H1 (cell line): ENCODE data around the gene EXTL1. TPM values are rescaled to one million over a fixed set of nuclear protein-coding genes. Genes with fewer than 3 reads are reported as not detected.

ENCODE experiments used
- CTCF ChIP-seq, 3 experiments: IDR thresholded peaks; 1 replicate in 2 of 3; 2 replicates in 1 of 3; pipeline versions ENCODE4 v1.5.1 to v1.6.1; 2011; ENCODE audit warnings: low read length in 3 of 3, mild to moderate bottlenecking in 3 of 3, inconsistent platforms in 2 of 3, low read depth in 1 of 3, moderate library complexity in 1 of 3; ENCODE audit not compliant: insufficient read depth in 1 of 3; ENCODE audit errors: control extremely low read depth in 1 of 3
- RBBP5 ChIP-seq: IDR thresholded peaks from 2 replicates; pipeline ENCODE4 v1.7.1; 2012; ENCODE audit warnings: low read depth, mild to moderate bottlenecking, inconsistent platforms, low read length, moderate library complexity, borderline replicate concordance
- polyA plus RNA-seq, 7 experiments: library from polyadenylated mRNA; depleted of rRNA in 3 of 7; stranded (reverse) in 5 of 7; unstranded in 2 of 7; fragments of >200 nt in 5 of 7; fragments of 200-250 nt in 2 of 7; gene quantifications; 1 replicate in 5 of 7; 2 replicates in 1 of 7; 4 replicates in 1 of 7; pipeline versions ENCODE4 v1.2.1 to v1.2.3, GENCODE V29; 2011 to 2013; ENCODE audit warnings: missing spikeins in 2 of 7, mixed read lengths in 2 of 7
- total RNA-seq: library from RNA; stranded (reverse); fragmentation: NEBNext Ultra II Directional; extraction: Animal tissue kit (Norgen Biotek cat#: 25700); gene quantifications from 2 replicates; pipeline ENCODE4 v1.2.1, GENCODE V29; 2021

Gene EXTL1
- total and polyA plus RNA-seq, 2 of the 8 experiments (the other 6 are each of a cell fraction or from before 2014, with no cell fraction given): 0.89 to 1.2 TPM

- TF ChIP-seq CTCF (IDR thresholded peaks at IDR 0.05; ENCODE audit: control extremely low read depth in 1 of 3, insufficient read depth in 1 of 3, low read depth in 1 of 3, low read length in 3 of 3): no peak
- no peak for TF ChIP-seq RBBP5
These were observed 22.4 kb upstream of the EXTL1 start (continued) for GRCh38 chr1:25999041-25999800.
